ENCODE data around the gene KIF26B.
"Not testable (repeated sequence)": the region's sequence is repeated elsewhere in the genome, so short reads cannot be mapped to it uniquely, and the experiment has no call there.

Gene KIF26B

GRCh38 chr1:245718951-245719350 is 564.2 kb downstream of the KIF26B start:
- no peak for DNase-seq

- DNase-seq = no peak
Measured at GRCh38 chr1:245721488-245721887, 566.7 kb downstream of the KIF26B start.

DNA sequence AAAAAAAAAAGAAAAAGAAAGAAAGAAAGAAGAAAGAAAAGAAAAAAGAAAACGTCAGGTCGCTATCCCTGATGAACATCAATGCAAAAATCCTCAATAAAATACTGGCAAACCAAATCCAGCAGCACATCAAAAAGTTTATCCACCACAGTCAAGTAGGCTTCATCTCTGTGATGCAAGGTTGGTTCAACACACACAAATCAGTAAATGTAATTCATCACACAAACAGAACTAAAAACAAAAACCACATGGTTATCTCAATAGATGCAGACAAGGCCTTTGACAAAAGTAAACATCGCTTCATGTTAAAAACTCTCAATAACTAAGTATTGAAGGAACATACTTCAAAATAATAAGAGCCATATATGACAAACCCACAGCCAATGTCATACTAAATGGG is 573.2 kb downstream of the KIF26B start:
- not testable (repeated sequence) for DNase-seq

DNA sequence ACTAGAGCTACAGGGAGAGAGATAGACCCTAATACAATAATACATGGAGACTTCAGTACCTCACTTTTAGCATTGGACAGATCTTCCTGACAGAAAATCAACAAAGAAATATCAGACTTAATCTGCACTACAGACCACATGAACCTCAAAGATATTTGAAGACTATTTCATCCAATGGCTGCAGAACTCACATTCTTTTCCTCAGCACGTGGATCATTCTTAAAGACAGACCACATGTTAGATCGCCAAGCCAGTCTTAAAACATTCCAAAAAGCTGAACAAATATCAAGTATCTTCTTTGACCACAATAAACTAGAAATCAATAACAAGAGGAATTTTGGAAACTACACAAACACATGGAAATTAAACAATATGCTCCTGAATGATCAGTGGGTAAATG is 576.0 kb downstream of the KIF26B start:
- DNase-seq = no peak

- not testable (repeated sequence) for DNase-seq
Measured at GRCh38 chr1:245740336-245740735, 585.6 kb downstream of the KIF26B start.

- DNase-seq = no peak
Measured at GRCh38 chr1:245742896-245743295, 588.1 kb downstream of the KIF26B start.

DNA sequence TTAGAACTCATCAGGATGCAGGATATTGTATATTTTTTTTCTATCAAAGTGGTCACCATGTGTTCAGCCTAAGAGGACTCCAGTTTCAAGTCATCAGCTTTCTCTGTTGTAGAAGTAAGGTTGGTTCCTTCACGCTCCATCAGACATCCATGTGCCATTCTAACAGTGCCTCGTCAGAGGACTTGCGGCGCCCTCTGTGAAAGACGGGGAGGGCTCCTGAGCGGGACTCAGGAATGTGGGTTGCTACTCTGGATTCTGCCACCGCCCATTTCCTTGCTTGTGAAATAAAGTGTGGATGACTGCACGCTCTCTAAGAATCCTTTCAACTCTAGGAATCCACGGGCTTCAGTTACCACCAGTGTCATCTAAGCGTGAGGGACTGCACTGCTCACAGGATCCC is 593.5 kb downstream of the KIF26B start:
- no peak for DNase-seq

DNA sequence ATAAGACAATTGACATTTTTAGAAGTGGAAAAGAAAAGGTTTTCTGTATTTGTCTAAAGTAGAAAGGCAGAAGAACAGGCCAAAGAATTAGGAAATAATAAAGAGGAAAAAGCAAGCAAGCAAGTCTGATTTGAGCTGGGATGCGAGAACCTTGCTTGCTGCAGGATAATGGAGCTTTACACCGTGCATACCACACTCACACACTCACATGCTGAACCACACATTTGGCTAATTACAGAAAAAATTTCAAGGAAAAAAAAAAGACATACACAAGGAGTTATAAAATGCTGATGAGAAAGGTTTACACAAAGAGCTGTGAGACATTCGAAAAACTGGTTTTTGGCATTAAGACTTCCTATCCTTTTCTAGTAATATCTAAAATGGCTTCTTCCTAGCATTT is 593.9 kb downstream of the KIF26B start:
- DNase-seq = no peak

- DNase-seq = no peak
Measured at GRCh38 chr1:245749053-245749452, 594.3 kb downstream of the KIF26B start.

- no peak for DNase-seq
Measured at GRCh38 chr1:245750261-245750660, 595.5 kb downstream of the KIF26B start.

GRCh38 chr1:245751116-245751515 is 596.3 kb downstream of the KIF26B start:
- DNase-seq = no peak

DNA sequence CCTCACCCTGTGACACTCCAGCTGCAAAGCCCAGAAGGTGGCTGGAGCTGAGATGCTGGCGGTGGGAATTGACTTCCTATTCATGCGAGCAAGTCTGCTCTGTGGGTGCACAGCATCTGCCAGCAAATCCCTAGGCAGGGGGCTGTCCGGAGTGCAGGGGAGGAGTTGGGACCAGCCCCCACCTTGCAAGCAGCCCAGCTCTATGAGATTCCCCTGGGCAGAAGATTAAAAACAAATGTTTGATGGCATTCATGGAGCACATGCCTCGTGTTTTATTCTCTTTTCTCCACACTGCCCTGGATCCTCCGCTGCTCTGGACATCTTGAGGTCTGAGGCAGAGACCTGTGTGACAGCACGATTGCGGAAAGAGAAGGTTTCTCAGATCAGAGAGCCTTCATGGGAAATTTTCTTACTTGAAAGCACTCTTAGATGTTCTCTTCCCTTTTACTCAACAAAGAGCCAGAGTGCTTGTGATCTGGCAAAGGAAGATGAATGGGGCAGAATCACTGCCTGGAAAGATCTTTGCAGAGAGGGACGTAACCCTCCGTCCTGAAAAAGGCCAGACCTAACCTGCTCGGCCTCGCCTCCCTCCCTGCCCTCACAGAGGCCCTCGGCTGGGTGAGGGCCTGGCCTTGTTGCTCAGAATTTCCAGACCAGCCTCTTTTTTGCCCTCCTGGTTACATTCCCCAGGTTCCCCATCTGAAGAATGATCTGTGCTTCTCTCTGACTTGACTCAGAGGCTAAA is 597.1 kb downstream of the KIF26B start:
- DNase-seq = no peak

DNA sequence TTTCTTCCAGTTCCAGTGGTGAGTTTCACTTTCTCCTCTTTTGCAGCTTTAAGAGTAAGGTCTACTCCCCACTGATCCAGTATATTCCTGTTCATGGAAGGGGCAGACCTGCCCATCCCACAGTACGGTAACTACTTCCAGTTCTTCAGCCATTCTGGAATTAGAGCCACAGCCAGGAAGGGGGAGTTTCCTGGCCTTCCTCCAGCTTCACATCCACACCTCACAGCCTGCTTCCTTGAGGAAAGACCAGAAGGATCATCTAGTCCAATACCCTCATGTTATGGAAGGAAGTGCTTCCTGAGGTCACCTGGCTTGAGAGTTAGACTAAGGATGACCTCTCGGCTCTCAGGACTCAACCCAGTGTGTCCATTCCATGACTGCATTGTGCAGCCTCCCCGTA is 597.8 kb downstream of the KIF26B start:
- no peak for DNase-seq

- DNase-seq = no peak
Measured at GRCh38 chr1:245753807-245754206, 599.0 kb downstream of the KIF26B start.

DNA sequence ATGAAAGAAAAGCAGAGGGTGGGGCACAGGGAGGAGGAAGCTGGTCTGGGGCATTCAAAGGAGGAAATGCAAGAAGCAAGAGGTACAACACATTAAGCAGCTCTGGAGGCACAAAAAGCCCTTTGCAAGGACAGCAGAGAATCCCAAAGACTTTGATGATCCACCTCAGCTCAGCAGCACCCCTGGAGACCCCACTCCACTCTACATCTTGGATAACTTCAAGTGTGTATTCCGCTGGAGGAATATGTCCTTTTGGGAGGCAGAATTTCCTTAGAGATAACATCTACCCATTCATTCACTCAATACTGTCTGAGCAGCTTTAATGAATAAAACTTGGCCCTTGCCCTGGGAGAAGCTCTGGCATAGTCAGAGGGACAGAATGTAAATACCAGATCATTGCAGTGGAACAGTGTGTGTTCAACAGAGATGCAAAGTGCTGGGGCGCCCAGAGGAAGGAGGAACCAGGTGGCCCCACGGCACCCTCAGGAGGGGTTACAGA is 599.7 kb downstream of the KIF26B start:
- no peak for DNase-seq
